B cell (primary cell): ENCODE results near the gene PISD.

Experiments used
- CTCF ChIP-seq: fragments of 200-600 bp; IDR thresholded peaks from one replicate; pipeline ENCODE4 v1.8.0; 2022; ENCODE audit warnings: antibody characterized with exemption, mild to moderate bottlenecking
- EZH2 ChIP-seq: IDR thresholded peaks from 2 replicates; pipeline ENCODE4 v1.6.1; 2012; ENCODE audit warnings: borderline replicate concordance, low read depth, mild to moderate bottlenecking, moderate library complexity, low read length; ENCODE audit not compliant: insufficient read depth, poor library complexity, severe bottlenecking

GRCh38 chr22:31676700-31677099, 14.7 kb upstream of the PISD start:
- no peak for TF ChIP-seq CTCF
- no peak for TF ChIP-seq EZH2
